C4-2B (cell line): Measurements from ENCODE around the gene KREMEN2.
A peak's percentile ranks its signal among the peaks of the same experiment; 100 is the strongest.

Source experiments
- H3K27ac ChIP-seq: fragments of 450-650 bp; 2 replicates; pipeline ENCODE4 v1.5.1; 2017
- ZFX ChIP-seq: fragments of 450-650 bp; IDR thresholded peaks from 2 replicates; pipeline ENCODE4 v1.6.1; 2017
- TF ChIP-seq, protein P1 (sequence below): fragments of 450-650 bp; conservative IDR thresholded peaks from 2 replicates; pipeline ENCODE4 v1.5.1; 2017; ENCODE audit warnings: mild to moderate bottlenecking

KREMEN2 gene, protein sequence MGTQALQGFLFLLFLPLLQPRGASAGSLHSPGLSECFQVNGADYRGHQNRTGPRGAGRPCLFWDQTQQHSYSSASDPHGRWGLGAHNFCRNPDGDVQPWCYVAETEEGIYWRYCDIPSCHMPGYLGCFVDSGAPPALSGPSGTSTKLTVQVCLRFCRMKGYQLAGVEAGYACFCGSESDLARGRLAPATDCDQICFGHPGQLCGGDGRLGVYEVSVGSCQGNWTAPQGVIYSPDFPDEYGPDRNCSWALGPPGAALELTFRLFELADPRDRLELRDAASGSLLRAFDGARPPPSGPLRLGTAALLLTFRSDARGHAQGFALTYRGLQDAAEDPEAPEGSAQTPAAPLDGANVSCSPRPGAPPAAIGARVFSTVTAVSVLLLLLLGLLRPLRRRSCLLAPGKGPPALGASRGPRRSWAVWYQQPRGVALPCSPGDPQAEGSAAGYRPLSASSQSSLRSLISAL

DNA sequence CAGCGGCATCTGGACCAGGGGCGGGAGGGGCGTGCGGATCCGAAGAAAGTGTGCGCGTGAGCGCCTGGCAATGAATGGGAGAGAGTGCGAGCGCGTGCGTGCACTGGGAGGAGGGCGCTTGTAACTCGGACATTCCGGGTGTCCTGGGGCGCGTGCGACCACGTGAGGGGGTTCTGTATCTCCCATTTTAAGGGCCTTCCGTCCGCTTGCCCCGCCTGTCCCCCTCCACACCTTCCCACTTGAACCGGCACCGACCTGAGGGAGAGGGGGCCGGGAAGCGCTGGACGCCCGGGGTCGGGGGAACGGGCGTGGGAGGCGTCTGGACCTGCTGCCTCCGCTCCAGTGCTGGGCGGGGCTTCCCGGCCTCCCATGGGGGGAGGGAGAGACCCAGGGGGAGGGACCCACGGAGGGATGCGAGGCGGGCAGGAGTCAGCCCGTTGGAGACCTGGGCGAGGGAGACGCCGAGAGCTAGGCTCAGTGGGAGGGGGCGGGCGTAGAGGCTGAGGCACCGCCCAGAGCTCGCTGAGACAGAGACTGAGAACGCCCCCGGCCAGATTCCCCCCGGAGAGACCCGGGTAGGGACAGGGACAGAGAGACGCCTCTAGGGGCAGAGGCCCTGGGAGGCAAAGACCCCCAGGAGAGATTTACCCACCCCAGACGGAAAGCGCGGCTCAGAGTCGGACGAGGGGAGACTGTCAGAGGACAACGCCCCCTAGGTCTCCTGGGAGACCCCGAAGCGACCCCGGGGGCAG, at the start of gene KREMEN2:
TSS of gene KREMEN2 (plus strand) at position 553 of the 752 bp plus-strand sequence. CDS start 246 bp downstream, outside the sequence.
- peak within 1 kb of the TSS; percentile 92 for H3K27ac ChIP-seq
- TF ChIP-seq, protein P1, sequence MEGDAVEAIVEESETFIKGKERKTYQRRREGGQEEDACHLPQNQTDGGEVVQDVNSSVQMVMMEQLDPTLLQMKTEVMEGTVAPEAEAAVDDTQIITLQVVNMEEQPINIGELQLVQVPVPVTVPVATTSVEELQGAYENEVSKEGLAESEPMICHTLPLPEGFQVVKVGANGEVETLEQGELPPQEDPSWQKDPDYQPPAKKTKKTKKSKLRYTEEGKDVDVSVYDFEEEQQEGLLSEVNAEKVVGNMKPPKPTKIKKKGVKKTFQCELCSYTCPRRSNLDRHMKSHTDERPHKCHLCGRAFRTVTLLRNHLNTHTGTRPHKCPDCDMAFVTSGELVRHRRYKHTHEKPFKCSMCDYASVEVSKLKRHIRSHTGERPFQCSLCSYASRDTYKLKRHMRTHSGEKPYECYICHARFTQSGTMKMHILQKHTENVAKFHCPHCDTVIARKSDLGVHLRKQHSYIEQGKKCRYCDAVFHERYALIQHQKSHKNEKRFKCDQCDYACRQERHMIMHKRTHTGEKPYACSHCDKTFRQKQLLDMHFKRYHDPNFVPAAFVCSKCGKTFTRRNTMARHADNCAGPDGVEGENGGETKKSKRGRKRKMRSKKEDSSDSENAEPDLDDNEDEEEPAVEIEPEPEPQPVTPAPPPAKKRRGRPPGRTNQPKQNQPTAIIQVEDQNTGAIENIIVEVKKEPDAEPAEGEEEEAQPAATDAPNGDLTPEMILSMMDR = peak; percentile 25
- TF ChIP-seq ZFX = no peak

DNA sequence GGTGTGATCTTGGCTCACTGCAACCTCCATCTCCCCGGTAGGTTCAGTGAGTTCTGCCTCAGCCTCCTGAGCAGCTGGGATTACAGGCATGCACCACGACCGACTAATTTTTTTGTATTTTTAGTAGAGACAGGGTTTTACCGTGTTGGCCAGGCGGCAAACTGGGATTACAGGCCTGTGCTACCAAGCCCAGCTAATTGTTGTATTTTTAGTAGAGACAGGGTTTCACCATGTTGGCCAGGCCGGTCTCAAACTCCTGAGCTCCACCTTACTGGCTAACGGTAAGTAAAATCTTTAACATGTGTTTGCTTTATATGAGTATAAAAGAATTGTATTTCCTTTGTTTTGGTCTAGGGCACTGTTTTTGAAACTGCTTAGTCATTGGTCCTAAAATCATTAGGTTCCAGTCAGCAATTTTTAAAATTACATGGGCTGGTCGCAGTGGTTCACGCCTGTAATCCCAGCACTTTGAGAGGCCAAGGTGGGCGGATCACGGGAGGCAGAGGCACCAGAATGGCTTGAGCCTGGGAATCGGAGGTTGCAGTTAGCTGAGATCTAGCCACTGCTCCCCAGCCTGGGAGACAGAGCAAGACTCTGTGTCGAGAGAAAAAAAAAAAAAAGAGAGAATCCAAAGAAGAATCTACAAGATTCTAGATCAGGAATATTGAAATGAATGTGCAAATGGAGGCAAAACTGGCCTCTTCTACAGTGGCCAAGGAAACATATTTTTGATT, 48.7 kb upstream of the KREMEN2 start:
- TF ChIP-seq ZFX = no peak
- TF ChIP-seq, protein P1 = no peak
- peak overlapping the region; percentile 23 for H3K27ac ChIP-seq

DNA sequence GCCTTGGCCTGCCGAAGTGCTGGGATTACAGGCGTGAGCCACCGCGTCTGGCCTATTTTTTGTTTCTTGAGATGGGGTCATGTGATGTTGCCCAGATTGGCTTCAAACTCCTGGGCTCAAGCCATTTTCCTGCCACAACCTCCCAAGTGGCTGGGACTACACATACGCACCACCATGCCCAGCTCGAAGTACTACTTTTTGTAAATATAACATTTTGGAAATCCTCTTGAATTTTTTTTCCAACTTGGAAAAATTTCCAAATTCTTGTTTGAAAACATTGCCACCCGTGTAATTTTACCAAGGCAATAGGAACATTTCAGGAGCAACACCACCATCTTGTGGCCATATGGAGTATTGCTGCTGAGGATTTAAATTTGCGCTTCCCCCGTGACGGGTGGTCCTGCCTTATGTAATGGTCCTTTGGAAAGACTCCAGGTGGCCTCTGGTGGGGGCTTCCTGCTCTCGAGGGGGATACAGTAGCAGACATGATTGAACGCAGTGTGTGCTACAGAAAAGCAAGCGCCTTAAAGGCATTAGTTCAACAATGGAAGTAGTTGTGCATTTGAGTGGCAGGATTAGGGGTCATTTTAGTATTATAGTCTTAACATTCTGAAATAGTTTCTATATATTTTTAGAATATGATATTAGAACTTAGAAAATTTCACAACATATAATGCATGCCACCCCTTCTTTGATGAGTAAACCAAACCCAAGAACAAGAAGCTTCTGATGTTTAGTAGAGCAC, 44.4 kb upstream of the KREMEN2 start:
- no peak overlapping the region for H3K27ac ChIP-seq
- no peak for TF ChIP-seq ZFX
- TF ChIP-seq, protein P1 = peak; percentile 94

DNA sequence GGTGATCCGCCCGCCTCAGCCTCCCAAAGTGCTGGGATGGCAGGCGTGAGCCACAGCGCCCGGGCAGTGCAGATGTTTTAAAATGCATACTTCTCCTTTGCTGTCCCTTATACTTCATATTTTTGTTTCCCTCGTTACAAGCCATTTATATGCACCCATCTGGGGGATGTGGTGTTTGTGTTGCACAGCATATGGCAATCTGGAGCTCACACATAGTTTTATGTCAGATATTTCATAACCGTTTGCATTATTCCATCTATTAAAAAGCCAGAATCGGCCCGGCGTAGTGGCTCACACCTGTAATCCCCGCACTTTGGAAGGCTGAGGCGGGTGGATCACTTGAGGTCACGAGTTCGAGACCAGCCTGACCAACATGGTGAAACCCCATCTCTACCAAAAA, 40.6 kb upstream of the KREMEN2 start:
- no peak for TF ChIP-seq ZFX
- TF ChIP-seq, protein P1 = no peak

DNA sequence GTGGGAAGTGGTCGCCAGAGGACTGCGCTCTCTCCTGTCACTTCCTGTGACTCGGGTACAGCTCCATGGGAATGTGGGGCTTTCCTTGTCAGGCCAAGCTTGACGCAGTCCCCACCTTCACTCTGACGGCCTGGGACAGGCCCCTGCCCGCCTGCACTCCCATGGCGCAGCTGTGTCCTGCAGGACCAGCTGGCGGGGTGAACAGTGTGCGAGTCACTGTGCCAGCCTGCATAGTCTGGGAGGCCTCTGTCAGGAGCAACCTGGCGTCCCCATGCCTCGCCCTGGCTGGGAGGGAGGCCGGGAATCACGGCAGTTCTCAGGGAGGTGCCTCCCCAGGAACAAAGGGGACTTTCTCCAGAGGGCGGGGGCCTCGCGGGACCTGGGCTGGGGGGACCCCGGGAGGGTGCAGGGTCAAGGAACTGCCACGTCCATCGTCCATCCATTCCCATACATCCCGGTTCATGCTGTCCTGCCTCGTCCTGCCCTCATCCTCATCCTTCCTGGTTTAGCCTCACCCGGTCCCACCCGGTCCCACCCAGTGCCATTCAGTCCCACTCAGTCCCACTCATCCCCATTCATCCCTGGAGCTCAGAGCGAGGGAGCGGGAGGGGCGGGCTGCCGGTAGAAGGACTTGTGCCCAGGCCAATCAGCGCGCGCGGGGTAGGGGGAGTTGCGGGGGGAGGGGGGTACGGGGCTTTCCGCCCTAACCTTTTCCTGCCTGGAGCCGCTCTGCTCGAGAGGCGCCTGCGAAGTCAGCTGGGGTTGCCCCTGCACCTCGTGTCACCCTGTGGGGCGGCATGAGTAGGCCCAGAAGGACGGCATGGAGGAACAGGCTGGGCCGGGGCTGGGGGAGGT, 38.9 kb upstream of the KREMEN2 start:
- no peak overlapping the region for H3K27ac ChIP-seq
- TF ChIP-seq, protein P1 = no peak
- no peak for TF ChIP-seq ZFX

More for the DNA sequence above, 40.6 kb upstream of the KREMEN2 start:
- H3K27ac ChIP-seq = no peak overlapping the region

DNA sequence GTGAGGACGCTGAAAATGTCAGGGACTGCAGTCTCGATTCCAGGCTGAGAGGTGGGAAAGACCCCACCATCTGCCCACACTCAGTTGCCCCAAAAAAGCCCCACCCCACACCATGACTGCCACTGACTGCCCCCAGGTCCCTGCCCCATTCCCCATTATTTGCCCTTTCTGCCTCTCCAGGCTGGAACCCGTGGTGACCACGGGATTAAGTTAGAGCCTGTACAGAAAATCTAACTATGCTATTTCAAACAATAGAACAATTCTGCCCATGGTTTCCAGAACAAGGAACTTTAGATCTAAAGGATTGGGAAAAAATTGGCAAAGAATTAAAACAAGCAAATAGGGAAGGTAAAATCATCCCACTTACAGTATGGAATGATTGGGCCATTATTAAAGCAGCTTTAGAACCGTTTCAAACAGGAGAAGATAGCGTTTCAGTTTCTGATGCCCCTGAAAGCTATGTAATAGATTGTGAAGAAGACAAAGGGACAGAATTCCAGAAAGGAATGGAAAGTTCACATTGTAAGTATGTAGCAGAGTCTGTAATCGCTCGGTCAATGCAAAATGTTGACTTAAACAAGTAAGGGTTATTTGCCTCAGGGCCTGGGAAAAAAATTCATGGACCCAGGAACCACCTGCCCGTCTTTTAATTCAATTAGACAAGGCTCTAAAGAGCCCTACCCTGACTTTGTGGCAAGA, 38.0 kb upstream of the KREMEN2 start:
- no peak for TF ChIP-seq ZFX
- TF ChIP-seq, protein P1 = no peak
- H3K27ac ChIP-seq = no peak overlapping the region
